Neural cell (in vitro differentiated cells): Measurements from ENCODE around the gene TEX19. TPM values are rescaled to one million over a fixed set of nuclear protein-coding genes. Genes with fewer than 3 reads are reported as not detected.
A peak's percentile ranks its signal among the peaks of the same experiment; 100 is the strongest.

Source experiments
- H2AFZ ChIP-seq: fragments of 200-600, 300-800 bp; sonication (generic), shearing (Covaris generic); 2 replicates; pipeline ENCODE4 v1.6.0; 2014; ENCODE audit warnings: low read depth, mild to moderate bottlenecking, antibody characterized with exemption, low read length, moderate library complexity
- H3F3A ChIP-seq: fragments of 200-600 bp; shearing (Covaris generic); 2 replicates; pipeline ENCODE4 v1.6.1; 2016; ENCODE audit warnings: mild to moderate bottlenecking, moderate library complexity, mixed read lengths, antibody characterized with exemption, low read length; ENCODE audit not compliant: insufficient read depth, poor library complexity, severe bottlenecking
- H3K27ac ChIP-seq: fragments of 200-600, 300-800 bp; sonication (generic), shearing (Covaris generic); 2 replicates; pipeline ENCODE4 v1.5.1; 2014; ENCODE audit warnings: mild to moderate bottlenecking, low read length, moderate library complexity
- H3K27me3 ChIP-seq: fragments of 300-800, 200-600 bp; sonication (generic), shearing (Covaris generic); 2 replicates; pipeline ENCODE4 v1.6.0; 2014; ENCODE audit warnings: mild to moderate bottlenecking, low read depth, low read length, moderate library complexity; ENCODE audit not compliant: insufficient read depth
- H3K36me3 ChIP-seq: fragments of 300-800, 200-600 bp; sonication (generic), shearing (Covaris generic); 2 replicates; pipeline ENCODE4 v1.5.1; 2014; ENCODE audit warnings: mild to moderate bottlenecking, antibody characterized with exemption, low read length, moderate library complexity; ENCODE audit not compliant: insufficient read depth
- H3K4me2 ChIP-seq: fragments of 300-800, 200-600 bp; sonication (generic), shearing (Covaris generic); 2 replicates; pipeline ENCODE4 v1.6.0; 2014; ENCODE audit warnings: mild to moderate bottlenecking, low read length
- H3K4me3 ChIP-seq: fragments of 300-800, 200-600 bp; sonication (generic), shearing (Covaris generic); 2 replicates; pipeline ENCODE4 v1.5.1; 2014; ENCODE audit warnings: mild to moderate bottlenecking, low read length, moderate library complexity
- H3K79me2 ChIP-seq: fragments of 200-600 bp; shearing (Covaris generic); replicated peaks from 2 replicates; pipeline ENCODE4 v1.6.0; 2014; ENCODE audit warnings: mild to moderate bottlenecking, low read length, moderate library complexity; ENCODE audit not compliant: insufficient read depth
- H3K9ac ChIP-seq: fragments of 300-800, 200-600 bp; sonication (generic), shearing (Covaris generic); 2 replicates; pipeline ENCODE4 v1.6.1; 2016; ENCODE audit warnings: mild to moderate bottlenecking, low read length, mixed read lengths
- H3K9me2 ChIP-seq: fragments of 200-600 bp; shearing (Covaris generic); 2 replicates; pipeline ENCODE4 v1.6.1; 2016; ENCODE audit warnings: mild to moderate bottlenecking, low read length, mixed read lengths; ENCODE audit not compliant: insufficient read depth
- H3K9me3 ChIP-seq: fragments of 200-600, 300-800 bp; sonication (generic), shearing (Covaris generic); 2 replicates; pipeline ENCODE4 v1.6.1; 2016; ENCODE audit warnings: mild to moderate bottlenecking, mixed run types, low read length, moderate library complexity, mixed read lengths
- H4K20me1 ChIP-seq: fragments of 200-600 bp; shearing (Covaris generic); 2 replicates; pipeline ENCODE4 v1.6.1; 2016; ENCODE audit warnings: mild to moderate bottlenecking, mixed run types; ENCODE audit not compliant: insufficient read depth
- CTCF ChIP-seq: fragments of 450-650 bp; IDR thresholded peaks from 2 replicates; pipeline ENCODE4 v1.5.1; 2014; ENCODE audit warnings: antibody characterized with exemption, mild to moderate bottlenecking, moderate library complexity; ENCODE audit not compliant: poor library complexity, severe bottlenecking
- EP300 ChIP-seq: fragments of 450-650 bp; conservative IDR thresholded peaks from 2 replicates; pipeline ENCODE4 v1.6.1; 2014; ENCODE audit warnings: antibody characterized with exemption, mild to moderate bottlenecking, moderate library complexity; ENCODE audit not compliant: poor library complexity, severe bottlenecking
- EZH2 ChIP-seq: fragments of 200-600, 300-800 bp; shearing (Covaris generic), sonication (generic); IDR thresholded peaks from 2 replicates; pipeline ENCODE4 v1.6.1; 2014; ENCODE audit warnings: antibody characterized with exemption, low read length, borderline replicate concordance, mild to moderate bottlenecking; ENCODE audit not compliant: insufficient read depth, poor library complexity, severe bottlenecking
- MXI1 ChIP-seq: fragments of 450-650 bp; conservative IDR thresholded peaks from 2 replicates; pipeline ENCODE4 v1.6.1; 2014; ENCODE audit warnings: antibody characterized with exemption, mild to moderate bottlenecking; ENCODE audit not compliant: poor library complexity, severe bottlenecking
- RAD21 ChIP-seq: fragments of 450-650 bp; conservative IDR thresholded peaks from 2 replicates; pipeline ENCODE4 v1.6.1; 2014; ENCODE audit warnings: antibody characterized with exemption, mild to moderate bottlenecking, moderate library complexity
- SMC3 ChIP-seq: fragments of 450-650 bp; conservative IDR thresholded peaks from 2 replicates; pipeline ENCODE4 v1.6.1; 2014; ENCODE audit warnings: antibody characterized with exemption, mild to moderate bottlenecking, moderate library complexity; ENCODE audit not compliant: poor library complexity
- TAF1 ChIP-seq: IDR thresholded peaks from 2 replicates; pipeline ENCODE4 v1.6.1; 2012; ENCODE audit warnings: low read depth
- polyA minus RNA-seq: library from RNA; depleted of rRNA, polyadenylated mRNA; stranded (reverse); fragments of >200 nt; gene quantifications from 2 replicates; pipeline ENCODE4 v1.2.3, GENCODE V29; 2014
- polyA plus RNA-seq: library from polyadenylated mRNA; depleted of rRNA; stranded (reverse); fragments of >200 nt; gene quantifications from 2 replicates; pipeline ENCODE4 v1.2.3, GENCODE V29; 2014

The TEX19 gene, protein sequence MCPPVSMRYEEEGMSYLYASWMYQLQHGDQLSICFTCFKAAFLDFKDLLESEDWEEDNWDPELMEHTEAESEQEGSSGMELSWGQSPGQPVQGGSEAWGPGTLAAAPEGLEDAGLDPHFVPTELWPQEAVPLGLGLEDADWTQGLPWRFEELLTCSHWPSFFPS
- not detected in 2 replicates for polyA plus RNA-seq
- polyA minus RNA-seq, result not detected in 2 replicates

DNA sequence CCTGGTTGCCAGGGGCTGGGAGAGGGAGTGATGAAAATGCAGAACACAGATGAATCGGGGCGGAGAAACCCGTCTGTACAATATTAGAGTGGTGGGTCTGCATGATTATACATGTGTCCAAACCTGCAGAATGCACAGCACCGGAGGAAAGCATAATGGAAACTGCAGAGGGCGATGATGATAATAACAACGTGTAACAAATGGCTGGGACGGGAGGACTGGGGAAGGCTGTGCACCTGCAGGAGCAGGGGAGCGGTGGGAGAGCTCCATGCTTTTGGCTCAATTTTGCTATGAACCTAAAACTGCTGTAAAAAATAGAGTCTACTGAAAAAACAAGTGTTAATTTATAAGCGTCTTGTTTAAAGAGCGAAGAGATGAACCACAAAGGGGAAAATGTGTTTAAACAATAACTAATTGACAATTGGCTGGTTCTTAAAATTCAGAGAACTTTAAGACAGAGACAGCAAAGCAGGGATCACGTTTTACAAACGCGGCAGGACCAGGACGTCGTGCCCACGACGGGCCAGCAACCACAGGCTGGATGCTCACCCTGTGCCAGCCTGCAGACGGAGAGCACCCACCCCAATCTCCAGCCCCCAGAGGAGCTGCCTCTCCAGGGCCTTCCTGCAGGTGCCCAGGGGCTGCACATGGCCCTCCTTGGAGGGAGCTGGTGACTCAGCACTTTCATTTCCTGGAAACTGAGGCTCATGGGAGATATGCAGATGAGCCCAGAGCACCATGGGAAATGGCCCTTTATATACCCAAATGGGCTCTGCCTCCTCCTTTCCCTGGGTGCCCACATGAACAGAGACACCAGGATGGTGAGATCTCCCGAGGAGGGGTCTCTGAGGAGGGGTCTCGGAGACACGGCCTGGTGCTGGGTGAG is at the start of gene TEX19:
TEX19 (plus strand) TSS at position 783 of the 886 bp plus-strand sequence. CDS start 2,904 bp downstream, outside the sequence.
- Histone ChIP-seq H3K9ac (no peak within 1 kb of the TSS), H4K20me1 (no peaks in the 10 kb centered on the region), H3K79me2 (no peaks in the 10 kb centered on the region), H3K4me2 (no peak within 1 kb of the TSS), H3K9me3 (no peaks in the 10 kb centered on the region), H3K4me3 (no peak within 1 kb of the TSS), H3K9me2 (no peaks in the 10 kb centered on the region), H3K27me3 (peaks cover 7% of the 10 kb centered on the region), H3K36me3 (no peaks in the 10 kb centered on the region), H3K27ac (no peak within 1 kb of the TSS), H2AFZ (no peak within 1 kb of the TSS), H3F3A (no peaks in the 10 kb centered on the region)
- TF ChIP-seq SMC3, result peak; percentile 29
- TF ChIP-seq TAF1, result no peak
- TF ChIP-seq RAD21, result peak; percentile 28
- peak; percentile 43 for TF ChIP-seq CTCF

DNA sequence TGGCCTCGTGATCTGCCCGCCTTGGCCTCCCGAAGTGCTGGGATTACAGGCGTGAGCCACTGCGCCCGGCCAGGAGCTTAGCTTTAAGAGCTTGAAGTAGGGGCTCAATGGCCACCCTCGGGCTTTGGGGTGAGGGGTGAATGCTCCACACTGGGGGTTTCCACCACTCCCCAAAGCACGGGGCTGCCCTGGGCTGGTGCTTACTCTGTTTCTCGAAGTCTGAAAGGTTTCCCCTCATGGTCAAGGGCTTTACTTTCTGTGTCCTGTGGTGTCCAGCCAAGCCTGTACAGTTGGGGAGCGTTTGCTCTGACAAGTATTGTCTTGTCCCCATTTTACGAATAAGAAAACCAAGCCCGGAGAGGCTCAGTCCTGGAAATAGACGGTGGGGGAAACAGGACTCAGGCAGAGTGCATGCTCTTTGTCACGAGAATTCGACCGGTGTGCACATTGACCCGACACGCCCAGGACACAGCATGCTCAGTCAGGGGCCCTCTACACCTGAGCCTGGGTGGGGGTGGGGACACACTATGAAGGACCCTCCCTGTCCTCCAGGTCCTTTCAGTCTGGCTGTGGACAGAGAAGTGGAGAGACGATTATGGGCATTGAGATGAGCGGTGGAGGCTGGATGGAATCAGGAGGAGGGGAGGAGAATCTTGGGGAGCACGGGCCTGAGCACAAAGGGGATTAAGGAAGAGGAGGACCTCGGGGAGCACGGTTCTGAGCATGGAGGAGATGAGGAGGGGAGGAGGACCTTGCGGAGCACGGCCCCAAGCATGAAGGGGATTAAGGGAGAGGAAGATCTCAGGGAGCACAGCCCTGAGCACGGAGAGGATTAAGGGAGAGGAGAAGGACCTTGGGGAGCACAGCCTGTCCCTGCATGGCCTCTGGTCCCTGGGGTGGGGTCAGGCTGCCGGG is 49.1 kb upstream of the TEX19 start:
- Histone ChIP-seq H3K9ac (no peak overlapping the region), H3F3A (no peaks in the 10 kb centered on the region), H3K79me2 (no peaks in the 10 kb centered on the region), H2AFZ (no peak overlapping the region), H3K4me2 (no peak overlapping the region), H3K27me3 (no peaks in the 10 kb centered on the region), H3K9me3 (no peaks in the 10 kb centered on the region), H3K27ac (no peak overlapping the region), H3K9me2 (no peaks in the 10 kb centered on the region), H4K20me1 (no peaks in the 10 kb centered on the region), H3K4me3 (no peak overlapping the region), H3K36me3 (no peaks in the 10 kb centered on the region)
- TF ChIP-seq TAF1 (no peak), MXI1 (no peak), EZH2 (no peak)

DNA sequence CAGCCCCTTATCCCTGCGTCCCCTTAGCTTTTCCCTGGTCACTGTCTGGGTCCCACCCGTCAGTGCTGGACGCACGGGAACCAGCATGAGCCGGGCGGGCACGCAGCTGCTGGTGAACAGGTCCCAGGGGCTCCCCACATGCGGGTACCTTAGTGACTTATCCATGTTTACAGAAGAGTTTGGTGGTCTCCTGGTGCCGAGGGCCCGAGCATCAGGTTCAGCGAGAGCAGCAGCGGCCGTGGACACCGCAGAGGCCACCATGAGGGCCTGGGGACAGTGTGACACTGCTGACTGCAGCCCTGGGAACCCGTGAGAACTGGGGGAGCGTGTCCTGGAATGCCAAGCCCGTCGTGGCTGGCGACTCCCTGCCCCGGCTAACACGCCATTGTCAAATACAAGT is 48.2 kb upstream of the TEX19 start:
- no peaks in the 10 kb centered on the region for H3K9me2 ChIP-seq
- TF ChIP-seq CTCF (no peak), RAD21 (no peak), EP300 (no peak)
- H3K27ac ChIP-seq, result no peak overlapping the region
- no peaks in the 10 kb centered on the region for H4K20me1 ChIP-seq
- H3K79me2 ChIP-seq, result no peaks in the 10 kb centered on the region
- H3K27me3 ChIP-seq, result no peaks in the 10 kb centered on the region
- H3K4me3 ChIP-seq, result no peak overlapping the region
- H2AFZ ChIP-seq, result no peak overlapping the region
- H3K36me3 ChIP-seq, result no peaks in the 10 kb centered on the region
- H3K9ac ChIP-seq, result no peak overlapping the region
- no peaks in the 10 kb centered on the region for H3F3A ChIP-seq
- H3K9me3 ChIP-seq, result no peaks in the 10 kb centered on the region
- H3K4me2 ChIP-seq, result no peak overlapping the region
